NCI-H2171 (cell line): ENCODE measurements around the gene EIF4A2.
"Not testable (repeated sequence)": the region's sequence is repeated elsewhere in the genome, so short reads cannot be mapped to it uniquely, and the experiment has no call there.

Experiments used
- DNase-seq: peaks from one replicate; lab custom pipeline; 2025; lab: John Stamatoyannopoulos, UW

Gene EIF4A2

DNA sequence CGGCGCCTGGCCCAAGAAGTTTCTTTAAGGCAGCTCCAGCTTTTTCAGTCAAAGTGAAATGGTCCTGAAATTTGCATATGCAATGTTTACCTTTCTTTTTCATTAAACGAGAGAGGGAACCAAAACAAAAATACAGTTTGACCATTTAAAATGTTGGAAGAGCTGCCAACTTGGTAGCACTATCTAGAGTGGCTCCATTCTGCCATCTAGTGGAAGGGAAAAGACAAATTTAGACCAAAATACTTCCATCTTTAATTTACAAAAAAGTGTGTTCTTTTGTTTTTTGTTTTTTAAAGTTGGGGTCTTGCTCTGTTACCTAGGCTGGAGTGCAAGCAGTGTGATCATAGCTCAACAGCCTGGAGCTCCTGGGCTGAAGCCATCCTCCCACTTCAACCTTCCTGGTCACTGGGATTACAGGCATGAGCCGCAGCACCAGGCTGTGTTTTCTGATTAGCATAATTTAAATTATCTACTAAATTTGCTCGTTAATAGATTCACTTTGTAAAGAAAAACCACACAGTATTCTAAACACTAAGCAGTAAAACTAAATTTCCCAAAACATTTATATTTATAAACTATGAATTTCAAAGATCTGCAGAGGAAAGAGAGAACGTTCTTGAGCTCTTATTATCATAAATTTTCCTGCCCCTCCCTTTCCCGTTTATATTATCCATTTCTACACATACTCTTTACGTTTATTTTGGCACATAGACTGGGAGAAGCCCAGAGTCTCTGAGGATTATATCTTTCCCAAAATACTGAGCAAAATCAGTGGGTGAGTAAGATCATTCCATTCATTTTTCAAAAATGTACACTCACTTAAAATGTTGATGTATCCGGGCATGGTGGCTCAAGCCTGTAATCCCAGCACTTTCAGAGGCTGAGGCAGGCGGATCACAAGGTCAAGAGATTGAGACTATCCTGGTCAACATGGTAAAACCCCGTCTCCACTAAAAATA lies 38.3 kb downstream of the EIF4A2 start:
- peak; percentile 9 for DNase-seq

DNA sequence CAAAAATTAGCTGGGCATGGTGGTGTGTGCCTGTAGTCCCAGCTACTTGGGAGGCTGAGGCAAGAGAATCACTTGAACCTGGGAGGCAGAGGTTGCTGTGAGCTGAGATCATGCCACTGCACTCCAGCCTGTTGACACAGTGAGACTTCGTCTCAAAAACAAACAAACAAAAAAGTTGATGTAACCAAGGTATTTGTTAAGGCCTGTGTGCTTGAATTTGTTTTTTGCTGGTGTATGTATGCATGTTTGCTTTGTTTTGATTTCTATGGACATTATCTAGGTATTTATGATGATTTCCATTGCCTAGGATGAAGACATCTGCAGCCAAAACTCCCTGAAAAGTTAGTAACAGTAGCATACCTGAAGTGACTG lies 39.0 kb downstream of the EIF4A2 start:
- DNase-seq, result not testable (repeated sequence)

- no peak for DNase-seq
These were observed 40.0 kb downstream of the EIF4A2 start for GRCh38 chr3:186823386-186823785.

- peak; percentile 4 for DNase-seq
These were observed 41.2 kb downstream of the EIF4A2 start for GRCh38 chr3:186824430-186825139.

GRCh38 chr3:186825294-186825821 lies 42.0 kb downstream of the EIF4A2 start:
- DNase-seq, result no peak

DNA sequence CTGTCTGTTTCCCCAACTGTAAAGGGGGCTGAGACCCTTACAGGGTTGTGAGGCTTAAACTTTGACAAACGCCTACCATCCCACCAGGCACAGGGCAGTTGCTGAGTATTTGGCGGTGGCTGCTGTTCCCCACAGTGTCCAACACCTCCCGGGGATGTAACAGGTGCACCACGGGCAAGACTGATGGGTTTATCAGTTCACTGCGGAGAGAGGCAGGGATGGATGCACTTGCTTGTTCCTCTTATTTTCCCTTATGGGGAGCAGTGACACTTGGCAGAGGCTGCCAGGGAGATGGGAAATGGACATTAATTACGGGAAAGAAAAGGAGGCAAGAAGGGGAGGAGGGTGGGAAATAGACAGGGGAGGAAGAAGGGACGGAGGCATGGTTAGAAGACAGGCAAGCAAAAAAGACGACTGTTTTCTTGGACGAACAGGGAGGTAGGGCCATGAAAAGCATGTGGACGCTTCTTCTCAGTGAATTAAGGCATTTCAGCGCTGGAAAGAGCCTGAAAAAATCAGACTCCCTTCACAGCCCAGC lies 42.6 kb downstream of the EIF4A2 start:
- no peak for DNase-seq

DNA sequence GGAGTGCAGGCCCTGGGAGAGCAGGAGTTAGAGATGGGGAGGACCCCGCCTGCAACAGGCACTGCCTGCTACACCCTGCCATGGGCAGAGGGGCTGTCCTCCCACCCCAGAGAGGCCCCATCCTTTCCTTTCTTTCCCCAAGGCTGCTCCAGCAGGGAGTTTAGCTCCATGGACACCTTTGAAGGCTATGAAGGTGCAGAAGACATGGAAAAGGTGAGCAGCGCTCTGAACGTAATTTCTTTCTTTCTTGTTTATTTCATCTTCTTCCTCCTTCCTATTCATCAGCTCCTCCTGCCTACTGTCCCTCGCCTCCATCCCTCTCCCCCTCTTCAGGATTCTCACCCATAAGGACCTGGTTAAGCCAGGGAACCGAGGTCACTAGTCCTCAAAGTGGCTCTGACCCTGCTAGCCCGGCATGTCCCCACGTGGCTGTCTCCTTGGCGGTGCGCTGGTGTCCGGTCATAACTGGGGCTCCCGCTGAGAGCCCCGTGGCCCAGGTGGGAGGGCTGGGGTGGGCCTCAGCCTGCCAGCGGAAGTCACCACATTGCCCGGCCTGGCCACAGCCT lies 43.1 kb downstream of the EIF4A2 start:
- no peak for DNase-seq

GRCh38 chr3:186826976-186827857 lies 43.8 kb downstream of the EIF4A2 start:
- peak; percentile 85 for DNase-seq

- DNase-seq, result no peak
These were observed 45.0 kb downstream of the EIF4A2 start for GRCh38 chr3:186828340-186828739.

DNA sequence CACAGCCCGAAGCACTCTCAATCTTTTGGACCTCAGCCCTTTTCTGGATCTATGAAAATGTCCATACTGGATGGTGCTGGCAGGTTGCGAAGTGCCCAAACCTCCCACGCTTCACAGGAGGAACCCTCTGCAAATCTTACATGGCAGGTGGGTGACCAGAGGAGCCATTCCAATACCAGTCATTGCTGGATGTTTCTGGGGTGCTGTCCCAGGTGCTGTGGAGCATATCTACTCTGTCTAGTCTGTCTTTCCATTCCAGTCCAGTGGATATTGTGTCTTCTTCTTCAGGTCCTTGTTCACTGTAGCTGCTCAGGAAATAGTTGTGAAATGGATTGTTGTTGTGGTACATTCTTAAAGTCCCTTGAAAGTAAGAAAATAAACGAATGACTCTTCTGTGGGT lies 48.4 kb downstream of the EIF4A2 start:
- DNase-seq, result no peak

DNA sequence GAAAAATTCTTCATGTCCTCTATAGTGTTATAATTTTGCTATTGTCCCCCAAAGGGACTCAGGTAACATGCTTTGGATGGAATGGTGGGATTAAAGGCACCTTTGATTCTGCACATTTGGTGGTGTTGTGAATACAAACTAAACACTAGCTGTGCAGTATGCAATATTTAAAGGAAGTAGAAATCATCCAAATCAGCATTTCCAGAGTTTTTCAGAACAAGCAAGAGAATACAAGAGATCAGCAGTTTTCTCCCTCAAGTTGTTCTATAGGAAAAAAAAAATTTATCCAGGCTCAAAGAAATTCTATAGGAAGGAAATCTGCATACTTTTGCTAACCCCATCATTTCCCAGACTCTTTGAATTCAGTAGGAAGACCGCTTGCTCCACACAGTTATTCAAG lies 48.9 kb downstream of the EIF4A2 start:
- no peak for DNase-seq
